ENCODE measurements around the gene ARIH2.

The ARIH2 gene

DNA sequence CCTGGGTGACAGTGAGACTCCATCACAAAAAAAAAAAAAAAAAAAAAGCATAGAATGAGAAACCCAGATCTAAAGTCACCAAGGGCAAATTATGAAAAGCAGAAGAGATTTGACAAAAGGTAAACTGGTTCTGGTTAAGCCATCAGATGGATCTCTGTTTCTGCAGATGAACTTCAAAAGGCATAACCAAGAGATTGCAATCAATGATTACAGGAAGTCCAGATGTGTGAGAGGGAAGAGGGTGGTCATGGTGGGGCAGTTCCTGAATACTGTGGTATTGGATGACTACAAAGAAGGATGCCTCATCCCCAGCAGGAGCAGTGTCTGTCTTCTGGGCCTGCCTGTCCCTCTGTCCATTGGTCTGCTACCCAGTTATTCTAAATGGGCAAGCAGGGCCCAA is 75.2 kb downstream of the ARIH2 start:
- H3K27ac ChIP-seq, result no peak overlapping the region
- TF ChIP-seq, protein P1, sequence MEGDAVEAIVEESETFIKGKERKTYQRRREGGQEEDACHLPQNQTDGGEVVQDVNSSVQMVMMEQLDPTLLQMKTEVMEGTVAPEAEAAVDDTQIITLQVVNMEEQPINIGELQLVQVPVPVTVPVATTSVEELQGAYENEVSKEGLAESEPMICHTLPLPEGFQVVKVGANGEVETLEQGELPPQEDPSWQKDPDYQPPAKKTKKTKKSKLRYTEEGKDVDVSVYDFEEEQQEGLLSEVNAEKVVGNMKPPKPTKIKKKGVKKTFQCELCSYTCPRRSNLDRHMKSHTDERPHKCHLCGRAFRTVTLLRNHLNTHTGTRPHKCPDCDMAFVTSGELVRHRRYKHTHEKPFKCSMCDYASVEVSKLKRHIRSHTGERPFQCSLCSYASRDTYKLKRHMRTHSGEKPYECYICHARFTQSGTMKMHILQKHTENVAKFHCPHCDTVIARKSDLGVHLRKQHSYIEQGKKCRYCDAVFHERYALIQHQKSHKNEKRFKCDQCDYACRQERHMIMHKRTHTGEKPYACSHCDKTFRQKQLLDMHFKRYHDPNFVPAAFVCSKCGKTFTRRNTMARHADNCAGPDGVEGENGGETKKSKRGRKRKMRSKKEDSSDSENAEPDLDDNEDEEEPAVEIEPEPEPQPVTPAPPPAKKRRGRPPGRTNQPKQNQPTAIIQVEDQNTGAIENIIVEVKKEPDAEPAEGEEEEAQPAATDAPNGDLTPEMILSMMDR (IDR thresholded peaks at IDR 0.05), result no peak
- DNase-seq (ENCODE audit: low spot score), result no peak
- H3K4me3 ChIP-seq, result no peak overlapping the region

DNA sequence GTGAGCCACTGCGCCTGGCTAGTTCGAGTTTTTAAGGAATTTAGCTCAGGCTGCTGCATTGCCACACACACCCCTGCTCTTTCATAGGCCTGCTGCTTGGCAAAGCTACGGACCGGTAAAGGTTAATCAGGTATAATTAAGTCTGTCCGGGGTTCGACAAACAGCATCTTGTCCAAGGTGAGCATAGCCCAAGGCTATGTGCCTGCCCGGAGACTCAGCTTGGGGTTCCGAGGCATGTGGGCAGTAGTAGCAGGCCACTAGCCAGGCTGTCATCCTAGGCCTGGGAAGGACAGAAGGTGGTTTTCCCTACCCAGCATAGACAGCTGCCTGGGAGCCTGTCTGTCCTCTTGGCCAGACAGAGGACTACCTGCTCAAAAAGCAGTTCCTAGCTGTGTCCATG is 78.0 kb downstream of the ARIH2 start:
- DNase-seq (ENCODE audit: low spot score), result no peak
- Histone ChIP-seq H3K4me3 (no peak overlapping the region), H3K27ac (no peak overlapping the region)
- TF ChIP-seq, protein P1 (IDR thresholded peaks at IDR 0.05), result no peak

DNA sequence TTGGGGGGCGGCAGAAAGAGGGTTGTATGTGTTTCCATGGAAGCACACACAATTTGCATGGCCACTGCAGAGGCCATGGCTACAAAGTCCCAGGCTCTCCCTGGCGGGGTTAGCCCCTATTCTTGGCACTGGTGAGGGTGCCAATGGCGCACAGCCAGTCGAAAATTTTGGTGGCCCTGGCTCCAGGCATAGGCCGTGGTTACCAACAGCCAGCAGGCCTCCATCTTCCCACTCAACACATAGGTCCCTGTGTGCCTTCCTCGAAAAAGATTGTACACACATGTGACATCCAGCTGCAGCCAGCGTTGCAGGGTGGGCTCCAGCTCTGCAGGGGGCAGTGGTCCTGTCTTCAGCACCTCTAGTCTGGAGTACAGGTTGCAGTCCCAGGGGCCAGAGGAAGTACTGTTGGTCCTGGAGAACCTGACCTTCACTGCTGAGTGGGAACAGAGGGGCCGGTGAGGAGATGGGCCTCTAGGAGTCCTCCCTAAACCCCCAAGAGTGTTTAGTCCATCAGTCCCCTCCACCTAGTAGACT is 78.5 kb downstream of the ARIH2 start:
- TF ChIP-seq, protein P1 (IDR thresholded peaks at IDR 0.05), result no peak
- no peak overlapping the region for H3K4me3 ChIP-seq
- no peak overlapping the region for H3K27ac ChIP-seq
- DNase-seq (ENCODE audit: low spot score), result no peak

DNA sequence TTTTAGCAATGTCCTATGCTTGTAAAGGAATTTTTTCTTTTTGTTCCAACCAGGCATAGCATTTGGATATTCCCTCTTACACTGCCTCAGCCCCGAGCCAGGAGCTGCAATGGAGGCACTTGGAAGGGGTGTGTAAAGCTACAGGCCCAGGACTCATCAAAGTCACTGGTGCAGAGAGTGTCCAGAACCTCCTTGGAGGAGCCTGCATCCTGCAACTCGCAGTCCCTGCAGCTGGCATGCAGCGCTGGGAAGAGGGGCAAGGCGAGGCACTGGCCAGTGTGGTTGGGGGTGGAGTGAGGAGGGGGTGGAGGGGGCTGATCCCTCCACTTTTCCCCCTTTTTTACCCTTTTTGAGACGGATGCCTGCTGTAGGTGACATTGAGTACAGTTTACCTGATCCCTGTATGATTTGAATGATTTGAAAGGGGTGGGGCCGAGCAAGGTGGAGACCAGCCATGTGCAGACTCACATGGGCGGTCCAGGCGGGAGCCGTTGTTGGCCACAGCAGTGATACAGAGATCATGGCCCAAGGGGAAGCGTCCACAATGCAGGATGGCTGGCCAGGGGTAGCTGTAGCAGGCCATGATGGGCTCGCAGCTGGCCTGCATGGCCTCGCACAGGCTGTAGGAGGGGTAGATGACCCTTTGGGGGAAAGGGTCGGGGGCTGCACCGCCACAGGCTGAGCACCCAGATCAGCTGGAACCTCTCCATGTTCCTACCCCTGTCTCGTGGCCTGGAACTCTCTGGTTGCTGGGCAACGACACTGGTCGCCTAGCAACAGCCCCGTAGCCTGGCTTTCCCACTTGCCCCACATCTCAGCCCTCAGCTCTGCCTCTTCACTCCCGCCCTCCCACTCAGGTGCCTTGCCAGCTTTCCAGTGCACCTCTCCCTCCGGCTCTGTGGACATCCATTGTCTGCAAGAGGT is 79.3 kb downstream of the ARIH2 start:
- no peak for DNase-seq (ENCODE audit: low spot score)
- H3K4me3 ChIP-seq, result no peak overlapping the region
- TF ChIP-seq, protein P1 (IDR thresholded peaks at IDR 0.05), result no peak
- no peak overlapping the region for H3K27ac ChIP-seq

DNA sequence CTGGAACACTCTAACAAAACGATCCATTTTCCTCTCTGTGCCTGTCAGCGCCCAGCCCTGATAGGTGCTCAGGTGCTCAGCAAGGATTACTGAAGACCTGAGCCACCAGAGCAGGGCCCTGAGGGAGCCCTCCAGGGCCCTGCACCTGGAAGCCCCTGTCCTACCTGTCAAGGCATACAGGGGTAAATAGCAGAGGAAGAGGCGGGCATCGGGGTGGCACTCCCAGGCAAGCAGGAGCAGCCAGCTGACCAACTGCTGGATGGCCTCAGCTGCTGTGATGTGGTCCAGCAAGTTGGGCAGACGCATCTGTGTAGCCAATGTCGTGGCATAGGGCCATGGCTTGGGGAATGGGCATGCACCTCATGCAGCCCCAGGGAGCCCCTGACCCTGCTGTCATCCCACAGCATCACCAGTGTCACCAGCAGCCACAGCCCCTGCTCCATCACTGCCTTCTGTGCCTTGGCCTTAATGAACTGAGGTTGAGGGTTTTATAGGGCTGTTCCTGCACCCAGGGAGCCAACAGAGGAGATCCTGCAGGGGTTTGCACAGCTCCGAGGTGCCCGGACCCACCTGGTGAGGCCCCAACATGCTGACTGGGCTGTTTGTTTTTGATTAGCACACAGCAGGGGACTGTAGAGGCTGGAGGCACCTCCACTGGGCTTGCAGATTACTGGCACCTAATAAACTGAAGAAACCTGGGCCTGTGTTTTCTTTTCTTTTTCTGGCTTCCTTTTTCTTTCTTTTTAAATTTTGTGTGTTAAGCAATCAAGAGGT is 80.6 kb downstream of the ARIH2 start:
- H3K4me3 ChIP-seq, result no peak overlapping the region
- H3K27ac ChIP-seq, result no peak overlapping the region
- DNase-seq (ENCODE audit: low spot score), result no peak
- TF ChIP-seq, protein P1 (IDR thresholded peaks at IDR 0.05), result no peak

DNA sequence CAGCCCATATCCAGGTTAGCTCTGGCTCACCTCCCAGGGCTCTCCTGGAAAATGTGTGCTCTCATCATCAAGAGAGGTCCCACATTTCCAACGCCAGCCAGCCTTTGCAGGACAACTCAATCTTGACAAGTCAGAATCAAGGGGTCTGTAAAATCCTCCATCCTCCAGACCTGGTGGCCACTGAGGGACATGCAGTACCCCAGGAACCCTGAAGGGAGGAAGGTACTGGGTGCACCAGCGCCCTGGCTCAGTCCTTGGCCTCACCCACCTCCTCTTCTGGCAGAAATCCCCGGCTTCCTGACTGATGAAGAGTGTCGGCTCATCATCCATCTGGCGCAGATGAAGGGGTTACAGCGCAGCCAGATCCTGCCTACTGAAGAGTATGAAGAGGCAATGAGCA is 82.5 kb downstream of the ARIH2 start:
- TF ChIP-seq, protein P1 (IDR thresholded peaks at IDR 0.05), result no peak

More for the DNA sequence above, 82.5 kb downstream of the ARIH2 start:
- no peak overlapping the region for H3K27ac ChIP-seq
- no peak for DNase-seq (ENCODE audit: low spot score)
- no peak overlapping the region for H3K4me3 ChIP-seq

All from coronary artery (tissue), 2 donors.